Measurements from ENCODE around the gene SYP. TPM values are rescaled to one million over a fixed set of nuclear protein-coding genes. Genes with fewer than 3 reads are reported as not detected.

Gene SYP
- total and polyA plus RNA-seq, 3 donors from 2014 or later, result 1.7 to 3.4 (median 2.5) TPM

GRCh38 chrX:49197543-49198087 is 2.4 kb downstream of the SYP start:
- Histone ChIP-seq H3K27ac (no peak overlapping the region), H3K36me3 (ENCODE audit: low read depth, missing control alignments) (no peaks in the 10 kb centered on the region), H3K4me1 (no peaks in the 10 kb centered on the region), H3K9me3 (no peaks in the 10 kb centered on the region), H3K27me3 (no peaks in the 10 kb centered on the region), H3K4me3 (no peak overlapping the region)
- TF ChIP-seq CTCF (IDR thresholded peaks at IDR 0.05) (no peak), POLR2A (IDR thresholded peaks at IDR 0.05) (no peak)
- WGBS, 2 donors, result 70 to 74% methylated on average over 7 to 11 of the region's 13 CpGs
- no peak for DNase-seq
- intact Hi-C loops (cut with DNase I; ENCODE audit: low total_unique reads), result no loop called here

GRCh38 chrX:49193542-49193964 is 6.4 kb downstream of the SYP start:
- Histone ChIP-seq H3K27ac (no peak overlapping the region), H3K27me3 (no peaks in the 10 kb centered on the region), H3K9me3 (no peaks in the 10 kb centered on the region), H3K4me1 (no peaks in the 10 kb centered on the region), H3K36me3 (ENCODE audit: low read depth, missing control alignments) (no peaks in the 10 kb centered on the region), H3K4me3 (no peak overlapping the region)
- WGBS, 2 donors, result 33 to 85% methylated on average over 1 to 2 of the region's 2 CpGs
- no peak for DNase-seq
- intact Hi-C loops (cut with DNase I; ENCODE audit: low total_unique reads), result no loop called here
- TF ChIP-seq POLR2A (IDR thresholded peaks at IDR 0.05), result no peak
- no peak for TF ChIP-seq CTCF (IDR thresholded peaks at IDR 0.05)

- Histone ChIP-seq H3K27me3 (no peaks in the 10 kb centered on the region), H3K27ac (no peak overlapping the region), H3K4me1 (no peaks in the 10 kb centered on the region), H3K36me3 (ENCODE audit: low read depth, missing control alignments) (no peaks in the 10 kb centered on the region), H3K4me3 (no peak overlapping the region), H3K9me3 (no peaks in the 10 kb centered on the region)
- intact Hi-C loops (cut with DNase I; ENCODE audit: low total_unique reads), result no loop called here
- peak in 2 of 3 experiments; percentile 16 to 25 for TF ChIP-seq CTCF (IDR thresholded peaks at IDR 0.05)
- no peak for TF ChIP-seq POLR2A (IDR thresholded peaks at IDR 0.05)
- WGBS, 2 donors, result 62 to 70% methylated on average over 10 of the region's 10 CpGs
- DNase-seq, result peak; percentile 35
Measured at GRCh38 chrX:49192722-49193328, 7.2 kb downstream of the SYP start.

GRCh38 chrX:49191574-49192011 is 8.4 kb downstream of the SYP start:
- Histone ChIP-seq H3K27me3 (no peaks in the 10 kb centered on the region), H3K27ac (peak overlapping the region; percentile 72 to 80), H3K4me1 (no peaks in the 10 kb centered on the region), H3K9me3 (no peaks in the 10 kb centered on the region), H3K4me3 (peak overlapping the region; percentile 59 to 72), H3K36me3 (ENCODE audit: low read depth, missing control alignments) (no peaks in the 10 kb centered on the region)
- TF ChIP-seq POLR2A (IDR thresholded peaks at IDR 0.05), result no peak
- no peak for TF ChIP-seq CTCF (IDR thresholded peaks at IDR 0.05)
- DNase-seq, result no peak
- intact Hi-C loops (cut with DNase I; ENCODE audit: low total_unique reads), result no loop called here
- 1 to 3% methylated on average over 7 to 30 of the region's 34 CpGs for WGBS, 2 donors

All from testis (tissue), 3 donors.